Measurements from ENCODE around the gene APPL2. TPM values are rescaled to one million over a fixed set of nuclear protein-coding genes. Genes with fewer than 3 reads are reported as not detected.

Gene APPL2
- total RNA-seq, 6 experiments from 2014 or later, result 67.9 to 98.4 (median 87.8) TPM

DNA sequence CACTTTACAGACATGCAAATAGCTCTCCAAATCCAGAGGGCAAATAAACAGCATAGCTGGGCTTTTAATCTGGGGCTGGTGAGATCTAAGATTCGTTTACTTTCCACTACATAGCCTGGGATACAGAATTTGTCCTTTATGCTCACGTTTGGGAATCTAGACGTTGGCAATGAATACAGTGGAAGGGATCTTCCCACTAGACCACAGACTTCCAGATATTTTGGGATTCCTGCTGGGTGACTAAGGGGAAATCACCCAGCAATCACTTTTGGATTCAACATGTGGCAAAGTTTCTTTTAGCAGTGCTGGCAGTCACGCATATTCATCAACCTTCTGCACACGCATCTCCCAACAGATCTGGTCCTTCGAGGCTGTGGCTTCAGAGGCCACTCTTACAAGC is 23.5 kb downstream of the APPL2 start:
- Mint-ChIP-seq H3K36me3 (ENCODE audit: low read depth) (peaks cover 89% of the 10 kb centered on the region), H3K27me3 (ENCODE audit: insufficient read depth) (peaks cover 2% of the 10 kb centered on the region), H3K4me1 (ENCODE audit: low read depth) (peaks cover 82% of the 10 kb centered on the region), H3K27ac (peak overlapping the region; percentile 87), H3K9me3 (no peaks in the 10 kb centered on the region), H3K4me3 (peak overlapping the region; percentile 34)
- TF ChIP-seq, protein P1, sequence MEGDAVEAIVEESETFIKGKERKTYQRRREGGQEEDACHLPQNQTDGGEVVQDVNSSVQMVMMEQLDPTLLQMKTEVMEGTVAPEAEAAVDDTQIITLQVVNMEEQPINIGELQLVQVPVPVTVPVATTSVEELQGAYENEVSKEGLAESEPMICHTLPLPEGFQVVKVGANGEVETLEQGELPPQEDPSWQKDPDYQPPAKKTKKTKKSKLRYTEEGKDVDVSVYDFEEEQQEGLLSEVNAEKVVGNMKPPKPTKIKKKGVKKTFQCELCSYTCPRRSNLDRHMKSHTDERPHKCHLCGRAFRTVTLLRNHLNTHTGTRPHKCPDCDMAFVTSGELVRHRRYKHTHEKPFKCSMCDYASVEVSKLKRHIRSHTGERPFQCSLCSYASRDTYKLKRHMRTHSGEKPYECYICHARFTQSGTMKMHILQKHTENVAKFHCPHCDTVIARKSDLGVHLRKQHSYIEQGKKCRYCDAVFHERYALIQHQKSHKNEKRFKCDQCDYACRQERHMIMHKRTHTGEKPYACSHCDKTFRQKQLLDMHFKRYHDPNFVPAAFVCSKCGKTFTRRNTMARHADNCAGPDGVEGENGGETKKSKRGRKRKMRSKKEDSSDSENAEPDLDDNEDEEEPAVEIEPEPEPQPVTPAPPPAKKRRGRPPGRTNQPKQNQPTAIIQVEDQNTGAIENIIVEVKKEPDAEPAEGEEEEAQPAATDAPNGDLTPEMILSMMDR (IDR thresholded peaks at IDR 0.05), result no peak
- DNase-seq, result peak; percentile 68

GRCh38 chr12:105209091-105209490 is 26.9 kb downstream of the APPL2 start:
- Mint-ChIP-seq H3K36me3 (ENCODE audit: low read depth) (peaks cover 89% of the 10 kb centered on the region), H3K4me3 (peak overlapping the region; percentile 6)

GRCh38 chr12:105206686-105207374 is 29.1 kb downstream of the APPL2 start:
- no peaks in the 10 kb centered on the region for H3K9me3 Mint-ChIP-seq
- DNase-seq, result no peak
- peaks cover 84% of the 10 kb centered on the region for H3K36me3 Mint-ChIP-seq (ENCODE audit: low read depth)
- H3K27me3 Mint-ChIP-seq (ENCODE audit: insufficient read depth), result peaks cover 6% of the 10 kb centered on the region
- H3K4me3 Mint-ChIP-seq, result no peak overlapping the region; the same call in 1 of the 2 replicates
- peaks cover 86% of the 10 kb centered on the region for H3K4me1 Mint-ChIP-seq (ENCODE audit: low read depth)
- TF ChIP-seq, protein P1 (IDR thresholded peaks at IDR 0.05), result no peak
- H3K27ac Mint-ChIP-seq, result peak overlapping the region; percentile 97

More at GRCh38 chr12:105209091-105209490, 26.9 kb downstream of the APPL2 start:
- Mint-ChIP-seq H3K27me3 (ENCODE audit: insufficient read depth) (peaks cover 6% of the 10 kb centered on the region), H3K4me1 (ENCODE audit: low read depth) (peaks cover 99% of the 10 kb centered on the region), H3K27ac (peak overlapping the region; percentile 97), H3K9me3 (no peaks in the 10 kb centered on the region)
- no peak for DNase-seq
- TF ChIP-seq, protein P1 (IDR thresholded peaks at IDR 0.05), result no peak

DNA sequence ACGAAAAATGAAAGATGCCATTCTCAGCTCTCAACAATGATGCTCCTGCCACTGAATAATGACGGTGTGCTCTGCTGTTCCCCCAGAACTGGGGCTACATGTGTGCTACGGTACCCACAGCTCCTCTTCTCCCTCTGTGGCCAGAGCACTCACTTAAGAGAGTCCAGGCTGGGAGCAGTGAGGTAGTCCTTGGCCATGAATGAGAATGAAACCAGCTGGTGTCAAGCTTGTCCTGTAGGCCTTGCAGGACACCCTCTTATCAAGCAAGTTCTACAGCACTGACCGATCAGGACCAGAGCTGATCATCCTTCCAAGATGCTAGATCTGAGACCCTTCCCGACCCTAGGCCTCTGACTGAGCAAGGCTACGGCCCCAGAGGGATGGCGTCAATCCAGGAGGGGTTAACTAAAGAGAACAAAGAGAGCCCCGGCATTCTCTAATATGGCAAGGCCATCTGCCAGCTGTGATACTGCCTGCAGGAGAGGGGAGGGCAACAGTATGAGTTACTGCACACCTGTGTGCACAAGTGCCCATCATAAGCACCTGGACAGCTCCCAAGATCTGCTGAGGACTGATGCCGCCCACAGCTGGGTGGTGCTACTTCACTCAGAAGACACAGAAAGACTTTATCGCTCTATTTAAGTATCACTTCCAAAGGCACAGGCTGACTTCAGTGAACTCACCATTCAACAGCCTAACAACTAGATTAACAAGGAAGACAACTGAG is 30.5 kb downstream of the APPL2 start:
- Mint-ChIP-seq H3K27ac (peak overlapping the region; percentile 97), H3K4me1 (ENCODE audit: low read depth) (peaks cover 86% of the 10 kb centered on the region), H3K9me3 (no peaks in the 10 kb centered on the region), H3K27me3 (ENCODE audit: insufficient read depth) (peaks cover 7% of the 10 kb centered on the region), H3K4me3 (peak overlapping the region; percentile 0; the same call in 1 of the 2 replicates), H3K36me3 (ENCODE audit: low read depth) (peaks cover 84% of the 10 kb centered on the region)
- TF ChIP-seq, protein P1 (IDR thresholded peaks at IDR 0.05), result no peak
- DNase-seq, result no peak

GRCh38 chr12:105204916-105205315 is 31.1 kb downstream of the APPL2 start:
- Mint-ChIP-seq H3K27ac (peak overlapping the region; percentile 97), H3K9me3 (no peaks in the 10 kb centered on the region), H3K4me1 (ENCODE audit: low read depth) (peaks cover 86% of the 10 kb centered on the region), H3K36me3 (ENCODE audit: low read depth) (peaks cover 86% of the 10 kb centered on the region), H3K4me3 (peak overlapping the region; percentile 9), H3K27me3 (ENCODE audit: insufficient read depth) (peaks cover 7% of the 10 kb centered on the region)
- TF ChIP-seq, protein P1 (IDR thresholded peaks at IDR 0.05), result no peak
- peak; percentile 93 for DNase-seq
